Vagina (tissue), 2 donors: ENCODE data around the gene RLBP1.

Experiments
- CTCF ChIP-seq, 3 experiments: fragments of 450-650 bp in 2 of 3; fragments of 200-600 bp in 1 of 3; sonication (generic) in 1 of 3; IDR thresholded peaks; one replicate each; pipeline ENCODE4 v1.5.1; 2017 to 2019; ENCODE audit warnings: antibody characterized with exemption in 3 of 3, mild to moderate bottlenecking in 2 of 3, moderate library complexity in 2 of 3
- POLR2A ChIP-seq, 2 donors: fragments of 450-650 bp; IDR thresholded peaks; one replicate each; pipeline ENCODE4 v1.6.1; 2017; ENCODE audit warnings: antibody characterized with exemption in 2 of 2, mild to moderate bottlenecking in 2 of 2, moderate library complexity in 2 of 2
- POLR2AphosphoS5 ChIP-seq, 2 donors: sonication (generic); formaldehyde crosslinking; IDR thresholded peaks; one replicate each; pipeline ENCODE4 v1.9.0; 2017; ENCODE audit warnings: antibody characterized with exemption in 2 of 2, mild to moderate bottlenecking in 2 of 2, low read depth in 1 of 2; ENCODE audit not compliant: insufficient read depth in 1 of 2

- TF ChIP-seq CTCF (IDR thresholded peaks at IDR 0.05) (no peak), POLR2A (IDR thresholded peaks at IDR 0.05) (no peak), POLR2AphosphoS5 (IDR thresholded peaks at IDR 0.05; ENCODE audit: insufficient read depth in 1 of 2, low read depth in 1 of 2) (no peak)
Measured at GRCh38 chr15:89186803-89187202, 34.6 kb downstream of the RLBP1 start.
